IMR-90 (cell line): Measurements from ENCODE around the gene GRIN2A. TPM values are rescaled to one million over a fixed set of nuclear protein-coding genes. Genes with fewer than 3 reads are reported as not detected.

Experiments used
- ATAC-seq: fragments of 200-7000 bp; cut with Tn5 transposase; 2 replicates; pipeline ENCODE4 v1.9.1; 2020; ENCODE audit warnings: low read depth, mild to moderate bottlenecking, moderate library complexity
- BruUV-seq: library from RNA; stranded (reverse); fragments of 400-500 nt; replicated peaks from 2 replicates; lab custom pipeline; 2021; lab: Mats Ljungman, UMichigan
- CTCF ChIA-PET: fragments of 300-600 bp; formaldehyde crosslinking; extraction: SDS; loops from one replicate; lab custom pipeline; 2021; ENCODE audit warnings: antibody characterized with exemption; lab: Yijun Ruan, JAX
- POLR2A ChIA-PET: fragments of 300-600 bp; sonication (Branson Sonifier 250); formaldehyde crosslinking; loops from one replicate; lab custom pipeline; 2022; ENCODE audit warnings: antibody characterized with exemption; ENCODE audit not compliant: unreplicated experiment; lab: Charles Lee
- DNase-seq: peaks from one replicate; pipeline ENCODE4 v3.0.0; 2013
- H2AFZ ChIP-seq: replicated peaks from 2 replicates; pipeline ENCODE3; 2013; ENCODE audit warnings: low read length, mild to moderate bottlenecking; ENCODE audit not compliant: poor library complexity
- H2AK5ac ChIP-seq: 2 replicates; pipeline ENCODE4 v1.6.1; 2013; ENCODE audit warnings: low read depth, low read length, inconsistent platforms
- H2AK9ac ChIP-seq: replicated peaks from 2 replicates; pipeline ENCODE3; 2013; ENCODE audit warnings: mild to moderate bottlenecking, low read depth, low read length, moderate library complexity; ENCODE audit not compliant: poor library complexity
- H2BK120ac ChIP-seq: 2 replicates; pipeline ENCODE4 v1.6.1; 2013; ENCODE audit warnings: low read depth, low read length, inconsistent platforms
- H2BK15ac ChIP-seq: 3 replicates; pipeline ENCODE4 v1.6.1; 2013; ENCODE audit warnings: low read depth, low read length, inconsistent platforms
- H2BK20ac ChIP-seq: 2 replicates; pipeline ENCODE4 v1.6.1; 2013; ENCODE audit warnings: low read depth, mild to moderate bottlenecking, inconsistent platforms, low read length, moderate library complexity
- H2BK5ac ChIP-seq: 2 replicates; pipeline ENCODE4 v1.6.1; 2013; ENCODE audit warnings: mild to moderate bottlenecking, low read depth, low read length, inconsistent platforms; ENCODE audit not compliant: poor library complexity, severe bottlenecking
- H3K14ac ChIP-seq: replicated peaks from 2 replicates; pipeline ENCODE4 v1.6.1; 2013; ENCODE audit warnings: low read depth, low read length, inconsistent platforms
- H3K18ac ChIP-seq: 2 replicates; pipeline ENCODE4 v1.6.1; 2013; ENCODE audit warnings: low read depth, low read length, control low read depth
- H3K23ac ChIP-seq: 2 replicates; pipeline ENCODE4 v1.6.1; 2013; ENCODE audit warnings: low read depth, low read length, inconsistent platforms
- H3K27ac ChIP-seq: 2 replicates; pipeline ENCODE4 v1.5.1; 2013; ENCODE audit warnings: mild to moderate bottlenecking, control low read depth, low read length; ENCODE audit not compliant: insufficient read depth
- H3K27me3 ChIP-seq: 2 replicates; pipeline ENCODE4 v1.6.1; 2013; ENCODE audit warnings: low read length; ENCODE audit not compliant: control insufficient read depth, insufficient read depth
- H3K36me3 ChIP-seq: 2 replicates; pipeline ENCODE4 v1.6.1; 2013; ENCODE audit warnings: low read length, mixed read lengths; ENCODE audit not compliant: control insufficient read depth, insufficient read depth
- H3K4ac ChIP-seq: 2 replicates; pipeline ENCODE4 v1.6.1; 2013; ENCODE audit warnings: low read depth, low read length, inconsistent platforms
- H3K4me1 ChIP-seq: 2 replicates; pipeline ENCODE4 v1.6.1; 2013; ENCODE audit warnings: low read length, mixed read lengths; ENCODE audit not compliant: control insufficient read depth, insufficient read depth
- H3K4me2 ChIP-seq: 2 replicates; pipeline ENCODE4 v1.6.1; 2013; ENCODE audit warnings: low read depth, mild to moderate bottlenecking, control low read depth, low read length, moderate library complexity
- H3K4me3 ChIP-seq: 2 replicates; pipeline ENCODE4 v1.5.1; 2013; ENCODE audit warnings: low read depth, mild to moderate bottlenecking, control low read depth, low read length, moderate library complexity; ENCODE audit not compliant: insufficient read depth
- H3K56ac ChIP-seq: 2 replicates; pipeline ENCODE4 v1.6.1; 2013; ENCODE audit warnings: low read length, inconsistent platforms; ENCODE audit not compliant: insufficient read depth; ENCODE audit errors: extremely low read depth
- H3K79me1 ChIP-seq, 2 experiments: 2 replicates each; pipeline ENCODE4 v1.6.1; 2013; ENCODE audit warnings: low read length in 2 of 2, inconsistent platforms in 1 of 2, low read depth in 1 of 2
- H3K9ac ChIP-seq: 2 replicates; pipeline ENCODE4 v1.6.1; 2013; ENCODE audit warnings: low read depth, low read length, control low read depth
- H3K9me1 ChIP-seq: 2 replicates; pipeline ENCODE4 v1.6.1; 2013; ENCODE audit warnings: low read length, inconsistent platforms; ENCODE audit not compliant: insufficient read depth
- H3K9me3 ChIP-seq: 2 replicates; pipeline ENCODE4 v1.6.1; 2013; ENCODE audit warnings: low read length; ENCODE audit not compliant: control insufficient read depth, insufficient read depth
- H4K20me1 ChIP-seq: 2 replicates; pipeline ENCODE4 v1.6.1; 2013; ENCODE audit warnings: low read length, inconsistent platforms; ENCODE audit not compliant: insufficient read depth
- H4K5ac ChIP-seq: 2 replicates; pipeline ENCODE4 v1.6.1; 2013; ENCODE audit warnings: mild to moderate bottlenecking, low read depth, low read length, control low read depth
- H4K8ac ChIP-seq, 2 experiments: 2 replicates each; pipeline ENCODE4 v1.6.1; 2013; ENCODE audit warnings: low read depth in 2 of 2, low read length in 2 of 2, control low read depth in 1 of 2, inconsistent platforms in 1 of 2
- H4K91ac ChIP-seq: 2 replicates; pipeline ENCODE4 v1.6.1; 2013; ENCODE audit warnings: low read depth, low read length, inconsistent platforms; ENCODE audit not compliant: insufficient read depth
- ELK1 ChIP-seq: fragments of 150-350 bp; IDR thresholded peaks from 2 replicates; pipeline ENCODE4 v1.6.1; 2016; ENCODE audit warnings: low read depth, mild to moderate bottlenecking, low read length, moderate library complexity, borderline replicate concordance
- WGBS, 2 experiments: methylation state at CpG; one replicate each; pipeline versions ENCODE4 v1.1.5 to v1.1.7; 2013; ENCODE audit warnings: missing lambda C conversion rate in 2 of 2; ENCODE audit not compliant: insufficient read length in 1 of 2; ENCODE audit errors: extremely low coverage in 2 of 2; 5-methylcytosine and 5-hydroxymethylcytosine counted together
- dilution Hi-C: fragments of 300-500 bp; cut with HindIII; formaldehyde crosslinking; loops from one replicate; pipeline ENCODE4 v1.14.3; 2018; ENCODE audit warnings: low sequenced_read_pairs; ENCODE audit not compliant: unreplicated experiment
- in situ Hi-C: fragments of 300-500 bp; cut with MboI; formaldehyde crosslinking; loops from 3 replicates; pipeline ENCODE4 v1.14.3; 2019; ENCODE audit warnings: low sequenced_read_pairs, inconsistent platforms, mixed read lengths
- intact Hi-C: fragments of 100-400 bp; cut with micrococcal nuclease; formaldehyde crosslinking; loops from 2 replicates; pipeline ENCODE4 v1.10.0; 2022
- polyA plus RNA-seq, 3 experiments: library from polyadenylated mRNA; depleted of rRNA; stranded (reverse); fragments of >200 nt; gene quantifications; 2 replicates each; pipeline ENCODE4 v1.2.3, GENCODE V29; 2012; ENCODE audit warnings: low replicate concordance in 1 of 3
- total RNA-seq: library from RNA; depleted of rRNA; stranded (reverse); fragments of >200 nt; gene quantifications from 2 replicates; pipeline ENCODE4 v1.2.3, GENCODE V29; 2012

GRIN2A gene
- total and polyA plus RNA-seq, 2 of the 4 experiments (the other 2 are of a cell fraction), result under 0.01 TPM; not detected in 1

- H3K79me1 ChIP-seq, result no peaks in the 10 kb centered on the region
- DNase-seq (no peak), ATAC-seq (no peak)
- H4K5ac ChIP-seq, result no peak overlapping the region
- no peaks in the 10 kb centered on the region for H3K36me3 ChIP-seq
- H3K9me3 ChIP-seq, result peaks cover 26% of the 10 kb centered on the region
- H3K14ac ChIP-seq, result no peak overlapping the region
- no peak overlapping the region for H2BK5ac ChIP-seq
- H2AFZ ChIP-seq, result no peak overlapping the region
- H3K9me1 ChIP-seq, result no peaks in the 10 kb centered on the region
- no peaks in the 10 kb centered on the region for H3K27me3 ChIP-seq
- intact Hi-C loops, result no loop called here
- no peak overlapping the region for H3K4me3 ChIP-seq
- no peak overlapping the region for H2BK120ac ChIP-seq
- no peak overlapping the region for H3K18ac ChIP-seq
- H3K4me1 ChIP-seq, result no peaks in the 10 kb centered on the region
- H2AK9ac ChIP-seq, result no peak overlapping the region
- dilution Hi-C loops, result no loop called here
- no peak overlapping the region for H2BK15ac ChIP-seq
- H3K56ac ChIP-seq, result no peak overlapping the region
- ChIA-PET CTCF (no interaction called here), POLR2A (no interaction called here)
- no peak overlapping the region for H3K9ac ChIP-seq
- no peak overlapping the region for H3K4ac ChIP-seq
- no peak overlapping the region for H4K91ac ChIP-seq
- no peak for TF ChIP-seq ELK1
- H4K20me1 ChIP-seq, result no peaks in the 10 kb centered on the region
- no peak overlapping the region for H3K23ac ChIP-seq
- H2BK20ac ChIP-seq, result no peak overlapping the region
- WGBS, 2 experiments, result 0% methylated on average over 1 of the region's 7 CpGs; no CpG with 5 or more reads in 1 of the 2 experiments
- BruUV-seq, result no TSS peak
- no peak overlapping the region for H3K27ac ChIP-seq
- no peak overlapping the region for H2AK5ac ChIP-seq
- no peak overlapping the region for H4K8ac ChIP-seq
- no peak overlapping the region for H3K4me2 ChIP-seq
- in situ Hi-C loops, result no loop called here
Observed at GRCh38 chr16:9953908-9954570, 228.2 kb downstream of the GRIN2A start.
